HG02981 (cell line): Measurements from ENCODE around the gene AK9.
A peak's percentile ranks its signal among the peaks of the same experiment; 100 is the strongest.
"Not testable (repeated sequence)": the region's sequence is repeated elsewhere in the genome, so short reads cannot be mapped to it uniquely, and the experiment has no call there.

ENCODE experiments used
- ATAC-seq: cut with Tn5 transposase; IDR thresholded peaks from one replicate; pipeline ENCODE4 v1.9.1; 2021; ENCODE audit warnings: mild to moderate bottlenecking, moderate library complexity; ENCODE audit not compliant: unreplicated experiment

AK9 gene

GRCh38 chr6:109701221-109701620, 10.2 kb upstream of the AK9 start:
- no peak for ATAC-seq

- ATAC-seq, result no peak
These were observed 5.4 kb upstream of the AK9 start for GRCh38 chr6:109696355-109696754.

GRCh38 chr6:109695468-109695867, 4.5 kb upstream of the AK9 start:
- ATAC-seq, result no peak

- no peak for ATAC-seq
These were observed 2.1 kb upstream of the AK9 start for GRCh38 chr6:109693111-109693510.

- peak; percentile 53 for ATAC-seq
These were observed 647 bp downstream of the AK9 start for GRCh38 chr6:109690373-109690736.

- ATAC-seq, result no peak
These were observed 3.7 kb downstream of the AK9 start for GRCh38 chr6:109687271-109687761.

- no peak for ATAC-seq
These were observed 4.3 kb downstream of the AK9 start for GRCh38 chr6:109686566-109687265.

- not testable (repeated sequence) for ATAC-seq
These were observed 12.1 kb downstream of the AK9 start for GRCh38 chr6:109678661-109679505.

- no peak for ATAC-seq
These were observed 12.8 kb downstream of the AK9 start for GRCh38 chr6:109678240-109678639.

- no peak for ATAC-seq
These were observed 14.3 kb downstream of the AK9 start for GRCh38 chr6:109676724-109677123.

- no peak for ATAC-seq
These were observed 18.2 kb downstream of the AK9 start for GRCh38 chr6:109672839-109673238.

- no peak for ATAC-seq
These were observed 18.8 kb downstream of the AK9 start for GRCh38 chr6:109672175-109672574.

GRCh38 chr6:109671733-109672132, 19.3 kb downstream of the AK9 start:
- no peak for ATAC-seq

- ATAC-seq, result no peak
These were observed 21.2 kb downstream of the AK9 start for GRCh38 chr6:109669811-109670210.

GRCh38 chr6:109662192-109662591, 28.8 kb downstream of the AK9 start:
- ATAC-seq, result no peak

GRCh38 chr6:109660526-109661320, 30.3 kb downstream of the AK9 start:
- no peak for ATAC-seq

GRCh38 chr6:109655761-109656262, 35.2 kb downstream of the AK9 start:
- no peak for ATAC-seq

GRCh38 chr6:109653264-109653663, 37.7 kb downstream of the AK9 start:
- no peak for ATAC-seq

- no peak for ATAC-seq
These were observed 46.9 kb downstream of the AK9 start for GRCh38 chr6:109644131-109644530.

GRCh38 chr6:109632405-109632804, 58.6 kb downstream of the AK9 start:
- no peak for ATAC-seq

- ATAC-seq, result no peak
These were observed 59.6 kb downstream of the AK9 start for GRCh38 chr6:109631403-109631802.
